ENCODE measurements around the gene TGFBI. TPM values are rescaled to one million over a fixed set of nuclear protein-coding genes. Genes with fewer than 3 reads are reported as not detected.

The TGFBI gene
- total and polyA plus RNA-seq, 9 of the 15 experiments (the other 6 are each of a cell fraction or from before 2014, with no cell fraction given) = 0.05 to 0.62 (median 0.08) TPM; not detected in 6

- TF ChIP-seq RREB1 (CRISPR knock-in tag; IDR thresholded peaks at IDR 0.05) = no peak
- peak; percentile 91 for TF ChIP-seq SP1 (CRISPR knock-in tag; IDR thresholded peaks at IDR 0.05)
- no peak for TF ChIP-seq BACH1 (tag; IDR thresholded peaks at IDR 0.05)
- TF ChIP-seq HINFP (tag; conservative IDR thresholded peaks at IDR 0.05; ENCODE audit: low read depth) = no peak
- TF ChIP-seq ZNF217 (CRISPR knock-in tag; IDR thresholded peaks at IDR 0.05) = no peak
- no peak for TF ChIP-seq NELFE (IDR thresholded peaks at IDR 0.05; ENCODE audit: insufficient read depth, insufficient read length)
- no peak for TF ChIP-seq ZNF780A (CRISPR knock-in tag; IDR thresholded peaks at IDR 0.05)
- TF ChIP-seq L3MBTL2 (IDR thresholded peaks at IDR 0.05) = peak; percentile 84
- TF ChIP-seq ZZZ3 (IDR thresholded peaks at IDR 0.05) = no peak
- no peak for TF ChIP-seq CREB5 (CRISPR knock-in tag; IDR thresholded peaks at IDR 0.05)
- peak; percentile 65 for TF ChIP-seq VEZF1 (CRISPR knock-in tag; IDR thresholded peaks at IDR 0.05)
- TF ChIP-seq FOXO4 (CRISPR knock-in tag; IDR thresholded peaks at IDR 0.05) = no peak
- TF ChIP-seq PHB (CRISPR knock-in tag; IDR thresholded peaks at IDR 0.05) = no peak
- no peak for TF ChIP-seq ZNF174 (CRISPR knock-in tag; IDR thresholded peaks at IDR 0.05)
- TF ChIP-seq ZNF436 (CRISPR knock-in tag; IDR thresholded peaks at IDR 0.05) = no peak
These were observed 51.9 kb downstream of the TGFBI start (continued) for GRCh38 chr5:136080483-136081216.
